Measurements from ENCODE around the gene METTL23.
"Not testable (repeated sequence)": the region's sequence is repeated elsewhere in the genome, so short reads cannot be mapped to it uniquely, and the experiment has no call there.

GRCh38 chr17:76739568-76740115, 13.0 kb downstream of the METTL23 start:
- not testable (repeated sequence) for TF ChIP-seq CTCF (IDR thresholded peaks at IDR 0.05; ENCODE audit: low read length); EZH2 (IDR thresholded peaks at IDR 0.05; ENCODE audit: borderline replicate concordance, low read length)
